MM.1S (cell line): ENCODE measurements around the gene CCDC154.

ENCODE experiments used
- DNase-seq: peaks from one replicate; pipeline ENCODE4 v3.0.0-alpha.2; 2015
- H2AFZ ChIP-seq: fragments of 300-600 bp; sonication (generic); 2 replicates; pipeline ENCODE4 v1.6.0; 2016; ENCODE audit warnings: antibody characterized with exemption, low read length
- H3F3A ChIP-seq: fragments of 300-600 bp; sonication (generic); 2 replicates; pipeline ENCODE4 v1.6.1; 2016; ENCODE audit warnings: mild to moderate bottlenecking, antibody characterized with exemption, low read length, moderate library complexity, mixed read lengths; ENCODE audit not compliant: insufficient read depth
- H3K27ac ChIP-seq: fragments of 300-600 bp; sonication (generic); 2 replicates; pipeline ENCODE4 v1.5.1; 2016; ENCODE audit warnings: mild to moderate bottlenecking, low read length
- H3K27me3 ChIP-seq: fragments of 300-600 bp; sonication (generic); replicated peaks from 2 replicates; pipeline ENCODE4 v1.6.0; 2016; ENCODE audit warnings: low read length; ENCODE audit not compliant: insufficient read depth
- H3K36me3 ChIP-seq: fragments of 300-600 bp; sonication (generic); replicated peaks from 2 replicates; pipeline ENCODE4 v1.6.1; 2016; ENCODE audit warnings: mild to moderate bottlenecking, low read length, mixed read lengths; ENCODE audit not compliant: insufficient read depth
- H3K4me1 ChIP-seq: fragments of 300-600 bp; sonication (generic); 2 replicates; pipeline ENCODE4 v1.6.1; 2016; ENCODE audit warnings: low read length, mixed read lengths
- H3K4me2 ChIP-seq: fragments of 300-600 bp; sonication (generic); 2 replicates; pipeline ENCODE4 v1.6.0; 2016; ENCODE audit warnings: low read depth, low read length
- H3K4me3 ChIP-seq: fragments of 300-600 bp; sonication (generic); 2 replicates; pipeline ENCODE4 v1.5.1; 2016; ENCODE audit warnings: low read length, mixed read lengths
- H3K79me2 ChIP-seq: fragments of 300-600 bp; sonication (generic); 2 replicates; pipeline ENCODE4 v1.6.1; 2016; ENCODE audit warnings: mixed run types, low read length, mixed read lengths
- H3K9ac ChIP-seq: fragments of 300-600 bp; sonication (generic); 2 replicates; pipeline ENCODE4 v1.6.1; 2016; ENCODE audit warnings: low read length, mixed read lengths
- H3K9me2 ChIP-seq: fragments of 300-600 bp; sonication (generic); replicated peaks from 2 replicates; pipeline ENCODE4 v1.6.1; 2016; ENCODE audit warnings: mild to moderate bottlenecking, low read length, mixed read lengths; ENCODE audit not compliant: insufficient read depth
- H3K9me3 ChIP-seq: fragments of 300-600 bp; sonication (generic); replicated peaks from 2 replicates; pipeline ENCODE4 v1.6.1; 2016; ENCODE audit warnings: mild to moderate bottlenecking, low read length, mixed read lengths; ENCODE audit not compliant: insufficient read depth
- H4K20me1 ChIP-seq: fragments of 300-600 bp; sonication (generic); 2 replicates; pipeline ENCODE4 v1.6.1; 2016; ENCODE audit warnings: mild to moderate bottlenecking, low read length, moderate library complexity, mixed read lengths; ENCODE audit not compliant: insufficient read depth
- CTCF ChIP-seq: fragments of 300-600 bp; sonication (generic); IDR thresholded peaks from 2 replicates; pipeline ENCODE4 v1.5.1; 2016; ENCODE audit warnings: antibody characterized with exemption, low read length, mixed read lengths
- EZH2 ChIP-seq: fragments of 300-600 bp; sonication (generic); optimal IDR thresholded peaks from 2 replicates; pipeline ENCODE3; 2017; ENCODE audit warnings: low read depth, mild to moderate bottlenecking, antibody characterized with exemption, low read length, mixed read lengths
- EZH2phosphoT487 ChIP-seq: fragments of 300-600 bp; sonication (generic); IDR thresholded peaks from 2 replicates; pipeline ENCODE4 v1.6.1; 2018; ENCODE audit warnings: antibody characterized with exemption, low read length

CCDC154 gene

GRCh38 chr16:1436731-1437355 is 7.5 kb downstream of the CCDC154 start:
- no peaks in the 10 kb centered on the region for H3F3A ChIP-seq
- H3K4me2 ChIP-seq, result no peak overlapping the region
- no peaks in the 10 kb centered on the region for H3K9me2 ChIP-seq
- no peaks in the 10 kb centered on the region for H3K36me3 ChIP-seq
- no peak overlapping the region for H3K27ac ChIP-seq
- DNase-seq, result no peak
- no peaks in the 10 kb centered on the region for H3K79me2 ChIP-seq
- H4K20me1 ChIP-seq, result no peaks in the 10 kb centered on the region
- peaks cover 79% of the 10 kb centered on the region for H3K27me3 ChIP-seq
- no peak for TF ChIP-seq EZH2phosphoT487
- TF ChIP-seq EZH2, result no peak
- no peak for TF ChIP-seq CTCF
- H2AFZ ChIP-seq, result no peak overlapping the region
- no peaks in the 10 kb centered on the region for H3K4me1 ChIP-seq
- H3K9me3 ChIP-seq, result no peaks in the 10 kb centered on the region
- no peak overlapping the region for H3K4me3 ChIP-seq
- no peak overlapping the region for H3K9ac ChIP-seq

- Histone ChIP-seq H3K27ac (no peak overlapping the region), H3K36me3 (no peaks in the 10 kb centered on the region), H3K4me2 (no peak overlapping the region), H3K4me1 (no peaks in the 10 kb centered on the region), H3K9me3 (no peaks in the 10 kb centered on the region), H3K4me3 (no peak overlapping the region), H3K79me2 (no peaks in the 10 kb centered on the region), H3F3A (no peaks in the 10 kb centered on the region), H3K27me3 (peaks cover 82% of the 10 kb centered on the region), H4K20me1 (no peaks in the 10 kb centered on the region), H2AFZ (no peak overlapping the region), H3K9ac (no peak overlapping the region), H3K9me2 (no peaks in the 10 kb centered on the region)
- DNase-seq, result no peak
- no peak for TF ChIP-seq EZH2
Measured at GRCh38 chr16:1435921-1436697, 8.2 kb downstream of the CCDC154 start.

- no peaks in the 10 kb centered on the region for H3K4me1 ChIP-seq
- no peak for DNase-seq
- no peaks in the 10 kb centered on the region for H3K79me2 ChIP-seq
- TF ChIP-seq EZH2phosphoT487 (no peak), CTCF (no peak), EZH2 (no peak)
- H2AFZ ChIP-seq, result no peak overlapping the region
- H3K4me3 ChIP-seq, result no peak overlapping the region
- no peak overlapping the region for H3K4me2 ChIP-seq
- H3K9me2 ChIP-seq, result no peaks in the 10 kb centered on the region
- no peaks in the 10 kb centered on the region for H3K9me3 ChIP-seq
- H3K36me3 ChIP-seq, result no peaks in the 10 kb centered on the region
- no peak overlapping the region for H3K9ac ChIP-seq
- H3K27me3 ChIP-seq, result peaks cover 92% of the 10 kb centered on the region
- no peaks in the 10 kb centered on the region for H4K20me1 ChIP-seq
- H3K27ac ChIP-seq, result no peak overlapping the region
- no peaks in the 10 kb centered on the region for H3F3A ChIP-seq
Measured at GRCh38 chr16:1434644-1435592, 9.4 kb downstream of the CCDC154 start.
